Omental fat pad (tissue), 4 donors: ENCODE data around the gene DCAF17. TPM values are rescaled to one million over a fixed set of nuclear protein-coding genes. Genes with fewer than 3 reads are reported as not detected.
"Not testable (repeated sequence)": the region's sequence is repeated elsewhere in the genome, so short reads cannot be mapped to it uniquely, and the experiment has no call there.

Experiments used
- ATAC-seq: fragments of 150-250 bp; one replicate; pipeline ENCODE4 v1.9.1; 2016; ENCODE audit warnings: mild to moderate bottlenecking, moderate library complexity; ENCODE audit not compliant: low FRiP score
- DNase-seq: peaks from one replicate; pipeline ENCODE4 v3.0.0-alpha.2; 2019; ENCODE audit warnings: low spot score
- CTCF ChIP-seq, 3 donors: fragments of 450-650 bp; IDR thresholded peaks; one replicate each; pipeline ENCODE4 v1.5.1; 2016 to 2017; ENCODE audit warnings: antibody characterized with exemption in 3 of 3, mild to moderate bottlenecking in 3 of 3, moderate library complexity in 2 of 3
- total RNA-seq, 4 donors: library from RNA; depleted of rRNA; stranded (reverse); fragments of >200 nt; gene quantifications; one replicate each; pipeline ENCODE4 v1.1.0, GENCODE V29; 2016

Gene DCAF17
- total RNA-seq, 4 donors from 2014 or later = 9.9 to 25.7 (median 15.1) TPM

- ATAC-seq (no peak), DNase-seq (no peak)
- TF ChIP-seq CTCF (IDR thresholded peaks at IDR 0.05) = no peak
Measured at GRCh38 chr2:171419333-171419732, 14.7 kb upstream of the DCAF17 start.

- DNase-seq (no peak), ATAC-seq (no peak)
- no peak for TF ChIP-seq CTCF (IDR thresholded peaks at IDR 0.05)
Measured at GRCh38 chr2:171420728-171421563, 13.1 kb upstream of the DCAF17 start.

GRCh38 chr2:171422710-171423495 lies 11.1 kb upstream of the DCAF17 start:
- DNase-seq, ATAC-seq: not testable (repeated sequence)

GRCh38 chr2:171430516-171431410 lies 3.3 kb upstream of the DCAF17 start:
- ATAC-seq (no peak), DNase-seq (no peak)
- TF ChIP-seq CTCF (IDR thresholded peaks at IDR 0.05) = no peak

GRCh38 chr2:171431677-171432167 lies 2.3 kb upstream of the DCAF17 start:
- no peak for ATAC-seq
- TF ChIP-seq CTCF (IDR thresholded peaks at IDR 0.05) = no peak
- no peak for DNase-seq

- ATAC-seq (no peak), DNase-seq (no peak)
- no peak for TF ChIP-seq CTCF (IDR thresholded peaks at IDR 0.05)
Measured at GRCh38 chr2:171432206-171432968, 1.6 kb upstream of the DCAF17 start.
